Urinary bladder (tissue), 4 donors: ENCODE data around the gene AFMID. TPM values are rescaled to one million over a fixed set of nuclear protein-coding genes. Genes with fewer than 3 reads are reported as not detected.

ENCODE experiments used
- DNase-seq: peaks from one replicate; pipeline ENCODE4 v3.0.0-alpha.2; 2015; ENCODE audit errors: extremely low spot score
- H3K27ac ChIP-seq: one replicate; pipeline ENCODE4 v1.5.1; 2013; ENCODE audit warnings: low read depth, mild to moderate bottlenecking, moderate library complexity
- H3K36me3 ChIP-seq: one replicate; pipeline ENCODE4 v1.6.1; 2013; ENCODE audit warnings: mild to moderate bottlenecking, moderate library complexity; ENCODE audit not compliant: insufficient read depth
- H3K4me1 ChIP-seq: one replicate; pipeline ENCODE4 v1.6.1; 2013; ENCODE audit warnings: mild to moderate bottlenecking, moderate library complexity; ENCODE audit not compliant: insufficient read depth
- H3K4me3 ChIP-seq: one replicate; pipeline ENCODE4 v1.5.1; 2013; ENCODE audit warnings: low read depth, low read length
- WGBS: extraction: QIAGEN DNeasy Blood & Tissue Kit; methylation state at CpG from one replicate; pipeline ENCODE4 v1.1.7; 2013; 5-methylcytosine and 5-hydroxymethylcytosine counted together
- polyA plus RNA-seq: library from polyadenylated mRNA; stranded (reverse); fragments of 200-250 nt; gene quantifications from one replicate; pipeline ENCODE4 v1.2.3, GENCODE V29; 2013
- total RNA-seq: library from RNA; depleted of rRNA; stranded (reverse); fragments of >200 nt; gene quantifications from one replicate; pipeline ENCODE4 v1.2.3, GENCODE V29; 2014
- donor health status: healthy with polysubstance abuse.
- donor health status: healthy.

Gene AFMID
- total and polyA plus RNA-seq, 2 donors, result 23.5 TPM

DNA sequence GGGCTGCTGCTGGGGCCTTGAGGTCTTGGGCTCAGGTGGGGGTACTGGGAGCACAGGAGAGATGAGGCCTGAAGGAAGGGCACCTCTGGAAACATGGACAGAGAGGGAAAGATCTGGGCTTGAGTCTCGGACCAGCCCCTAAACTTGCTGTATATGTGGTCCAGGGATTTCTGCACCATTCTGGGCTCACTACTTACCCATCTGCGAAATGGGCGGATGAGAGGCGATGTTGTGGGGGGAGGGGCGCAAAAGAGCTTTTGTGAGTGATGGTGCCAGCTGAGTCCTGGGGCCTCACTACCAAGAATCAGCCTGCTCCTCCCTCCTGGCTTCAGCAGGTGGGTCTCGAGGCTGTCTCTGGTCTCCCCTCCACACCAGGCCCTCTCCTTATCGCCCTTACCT is 40.7 kb upstream of the AFMID start:
- DNase-seq, result no peak
- no peak overlapping the region for H3K4me3 ChIP-seq
- WGBS, result 98% methylated on average over 7 of the region's 7 CpGs
- H3K27ac ChIP-seq, result no peak overlapping the region
- H3K36me3 ChIP-seq, result no peaks in the 10 kb centered on the region
- no peaks in the 10 kb centered on the region for H3K4me1 ChIP-seq

DNA sequence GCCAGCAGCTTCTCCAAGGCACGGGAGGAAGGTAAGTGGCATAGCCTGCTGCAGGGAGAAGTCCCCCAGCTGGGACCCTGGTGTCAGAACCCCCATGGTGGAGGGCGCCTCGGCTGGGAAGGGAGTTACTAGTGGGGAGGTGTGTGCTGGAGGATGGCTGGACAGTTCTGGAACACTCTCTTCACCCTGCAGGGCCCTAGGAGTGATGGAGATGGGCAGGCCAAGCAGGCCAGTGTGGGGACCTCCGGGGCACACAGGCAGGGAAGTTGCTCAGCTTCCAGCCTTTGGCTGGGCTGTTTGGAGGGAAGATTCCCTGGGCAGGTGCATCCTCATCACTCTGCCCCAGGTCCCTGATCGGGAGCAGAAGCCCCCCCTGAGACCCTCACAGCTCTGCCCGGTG is 40.3 kb upstream of the AFMID start:
- H3K4me1 ChIP-seq, result no peaks in the 10 kb centered on the region
- no peak overlapping the region for H3K27ac ChIP-seq
- no peaks in the 10 kb centered on the region for H3K36me3 ChIP-seq
- 88% methylated on average over 6 of the region's 6 CpGs for WGBS
- no peak for DNase-seq
- H3K4me3 ChIP-seq, result no peak overlapping the region

DNA sequence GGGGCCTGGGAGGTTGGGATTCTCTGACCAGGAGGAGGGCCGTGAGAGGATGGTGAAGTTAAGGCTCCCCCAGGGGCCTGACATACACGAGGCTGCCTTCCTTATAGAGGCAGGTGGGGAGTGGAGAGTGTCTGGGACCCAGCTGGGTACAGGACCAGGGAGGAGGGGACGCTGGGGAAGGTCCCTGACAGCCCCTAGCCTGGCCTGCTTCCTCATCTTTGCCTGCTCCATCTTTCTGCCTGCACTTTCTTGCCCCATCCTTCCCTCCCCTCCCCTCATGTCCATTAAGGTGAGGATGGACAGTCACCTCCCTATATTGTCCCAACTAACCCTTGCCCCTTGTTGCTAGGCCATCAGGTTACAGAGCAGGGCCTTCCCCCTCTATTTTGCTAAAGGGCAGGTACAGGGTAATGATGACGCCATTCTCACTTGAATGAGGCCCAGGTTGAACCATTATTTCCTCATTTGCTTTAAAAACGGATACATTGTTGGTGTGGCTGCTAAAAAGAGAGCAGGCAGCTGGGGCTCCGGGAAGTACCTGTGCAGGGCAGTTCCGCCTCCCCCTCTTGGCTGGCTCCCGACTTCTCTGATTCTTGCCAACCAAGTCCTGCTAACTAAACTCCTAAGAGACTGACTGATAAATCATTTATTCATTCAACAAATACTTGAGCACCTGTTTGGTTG is 39.7 kb upstream of the AFMID start:
- Histone ChIP-seq H3K27ac (no peak overlapping the region), H3K4me1 (no peaks in the 10 kb centered on the region), H3K36me3 (no peaks in the 10 kb centered on the region), H3K4me3 (no peak overlapping the region)
- no peak for DNase-seq
- WGBS, result 83% methylated on average over 8 of the region's 8 CpGs

DNA sequence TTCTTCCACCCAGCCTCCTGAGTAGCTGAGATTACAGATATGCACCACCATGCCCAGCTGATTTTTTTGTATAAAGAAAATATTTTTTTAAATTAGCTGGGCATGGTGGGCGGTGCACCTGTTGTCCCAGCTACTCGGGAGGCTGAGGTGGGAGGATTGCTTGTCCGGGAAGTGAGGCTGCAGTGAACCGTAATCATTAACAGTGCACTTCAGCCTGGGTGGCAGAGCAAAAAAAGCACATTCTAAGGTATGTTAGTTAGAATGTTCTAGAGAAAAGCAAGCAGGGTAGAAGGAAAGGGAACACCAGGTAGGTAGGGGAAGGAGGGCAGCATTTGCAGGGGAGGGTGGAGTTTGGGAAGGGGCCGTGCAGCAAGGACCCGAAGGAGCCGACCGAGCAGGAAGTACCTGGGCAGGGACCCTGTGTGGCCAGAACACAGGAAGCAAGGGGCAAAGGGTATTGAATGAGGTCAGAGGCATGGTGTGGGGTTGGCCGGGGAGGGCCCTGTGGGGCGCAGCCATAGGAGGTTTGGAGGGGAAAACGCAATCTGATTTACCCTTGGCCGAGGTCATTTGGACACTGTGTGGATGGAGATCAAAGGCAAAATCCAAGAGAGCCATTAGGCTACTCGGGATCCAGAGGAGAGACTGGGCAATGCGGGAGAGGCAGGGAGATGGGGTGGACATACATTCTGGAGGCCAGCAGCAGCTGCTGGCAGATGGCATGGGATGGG is 38.7 kb upstream of the AFMID start:
- Histone ChIP-seq H3K36me3 (no peaks in the 10 kb centered on the region), H3K27ac (no peak overlapping the region), H3K4me1 (no peaks in the 10 kb centered on the region), H3K4me3 (no peak overlapping the region)
- no peak for DNase-seq
- 76% methylated on average over 14 of the region's 14 CpGs for WGBS

DNA sequence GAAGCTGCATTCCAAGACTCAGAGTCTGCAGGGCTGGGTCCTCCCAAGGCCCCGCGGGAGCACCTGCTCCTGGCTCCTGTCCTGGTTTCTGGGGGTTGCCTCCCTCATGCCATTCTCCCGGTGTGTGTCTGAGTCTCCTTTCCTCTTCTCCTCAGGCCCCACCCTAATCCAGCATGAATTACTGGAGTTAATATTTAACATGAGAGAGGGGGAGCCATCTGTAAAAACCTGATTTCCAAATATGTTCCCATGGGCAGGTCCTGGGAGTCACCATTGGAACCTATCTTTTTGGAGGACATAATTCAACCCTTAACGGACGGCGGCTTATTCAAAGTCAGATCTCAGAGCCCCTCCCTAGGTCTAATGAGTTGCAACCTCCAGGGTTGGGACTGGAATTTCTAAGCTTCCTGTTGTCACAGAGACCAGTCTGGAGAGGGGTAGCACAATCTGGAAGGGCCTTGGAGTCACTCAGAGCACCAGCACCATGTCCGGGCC is 35.6 kb upstream of the AFMID start:
- H3K4me3 ChIP-seq, result no peak overlapping the region
- DNase-seq, result no peak
- H3K27ac ChIP-seq, result no peak overlapping the region
- 66% methylated on average over 7 of the region's 7 CpGs for WGBS
- no peaks in the 10 kb centered on the region for H3K4me1 ChIP-seq
- no peaks in the 10 kb centered on the region for H3K36me3 ChIP-seq

DNA sequence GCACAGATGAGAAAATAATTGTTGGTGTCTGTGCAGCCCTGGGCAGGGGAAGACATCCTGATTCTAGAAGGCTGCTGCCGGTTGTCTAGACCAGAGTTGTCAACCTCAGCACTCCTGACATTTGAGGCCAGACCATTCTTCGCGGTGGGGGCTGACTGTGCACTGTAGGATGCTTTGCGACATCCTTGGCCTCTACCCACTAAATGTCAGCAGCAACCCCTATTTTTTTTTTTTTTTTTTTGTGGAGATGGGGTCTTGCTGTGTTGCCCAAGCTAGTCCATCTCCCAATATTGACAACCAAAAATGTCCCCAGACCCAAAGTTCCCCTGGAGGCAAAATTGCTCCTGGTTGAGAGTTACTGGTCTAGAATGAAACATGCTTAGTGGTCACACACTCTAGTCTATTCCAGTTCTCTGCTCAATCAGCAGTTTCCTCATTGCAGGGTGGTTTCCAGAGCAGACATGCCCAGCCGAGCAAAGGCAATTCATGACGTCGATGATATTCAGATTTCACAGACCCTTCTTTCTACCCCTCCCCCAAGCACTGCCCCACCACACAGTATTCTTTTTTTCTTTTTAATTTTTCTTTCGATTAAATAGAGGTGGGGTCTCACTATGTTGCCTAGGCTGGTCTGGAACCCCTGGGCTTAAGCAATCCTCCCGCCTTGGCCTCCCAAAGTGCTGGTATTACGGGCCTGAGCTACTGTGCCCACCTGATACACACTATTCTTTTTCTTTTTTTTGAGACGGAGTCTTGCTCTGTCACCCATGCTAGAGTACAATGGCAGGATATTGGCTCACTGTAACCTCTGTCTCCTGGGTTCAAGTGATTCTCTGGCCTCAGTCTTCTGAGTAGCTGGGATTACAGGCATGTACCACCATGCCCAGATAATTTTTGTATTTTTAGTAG is 32.0 kb upstream of the AFMID start:
- H3K36me3 ChIP-seq, result no peaks in the 10 kb centered on the region
- WGBS, result 84% methylated on average over 11 of the region's 11 CpGs
- no peak overlapping the region for H3K4me3 ChIP-seq
- no peak overlapping the region for H3K27ac ChIP-seq
- no peaks in the 10 kb centered on the region for H3K4me1 ChIP-seq
- DNase-seq, result no peak

DNA sequence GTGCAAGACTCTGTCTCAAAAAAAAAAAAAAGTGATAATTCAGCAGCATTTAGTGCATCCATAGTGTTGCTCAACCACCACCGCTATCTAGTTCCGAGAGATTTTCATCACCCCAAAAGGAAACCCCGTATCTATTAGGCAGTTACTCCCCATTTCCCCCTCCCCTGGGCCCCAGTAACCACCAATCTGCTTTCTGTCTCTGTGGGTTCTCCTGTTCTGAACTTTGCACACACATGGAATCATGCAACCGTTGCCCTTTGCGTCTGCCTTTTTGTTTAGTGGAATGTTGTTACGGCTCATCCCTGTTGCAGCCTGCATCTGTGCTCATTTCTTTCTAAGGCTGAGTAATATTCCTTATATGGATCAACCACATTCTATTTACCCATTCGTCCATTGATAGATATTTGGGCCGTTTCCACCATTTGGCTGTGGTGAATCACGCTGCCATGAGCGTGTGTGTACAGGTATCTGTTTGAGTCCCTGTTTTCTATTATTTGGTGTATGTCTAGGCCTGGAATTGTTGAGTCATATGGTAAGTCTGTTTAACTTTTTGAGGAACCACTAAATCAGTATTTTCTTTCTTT is 27.5 kb upstream of the AFMID start:
- H3K36me3 ChIP-seq, result no peaks in the 10 kb centered on the region
- no peak overlapping the region for H3K4me3 ChIP-seq
- DNase-seq, result no peak
- H3K27ac ChIP-seq, result no peak overlapping the region
- 78% methylated on average over 10 of the region's 10 CpGs for WGBS
- no peaks in the 10 kb centered on the region for H3K4me1 ChIP-seq

DNA sequence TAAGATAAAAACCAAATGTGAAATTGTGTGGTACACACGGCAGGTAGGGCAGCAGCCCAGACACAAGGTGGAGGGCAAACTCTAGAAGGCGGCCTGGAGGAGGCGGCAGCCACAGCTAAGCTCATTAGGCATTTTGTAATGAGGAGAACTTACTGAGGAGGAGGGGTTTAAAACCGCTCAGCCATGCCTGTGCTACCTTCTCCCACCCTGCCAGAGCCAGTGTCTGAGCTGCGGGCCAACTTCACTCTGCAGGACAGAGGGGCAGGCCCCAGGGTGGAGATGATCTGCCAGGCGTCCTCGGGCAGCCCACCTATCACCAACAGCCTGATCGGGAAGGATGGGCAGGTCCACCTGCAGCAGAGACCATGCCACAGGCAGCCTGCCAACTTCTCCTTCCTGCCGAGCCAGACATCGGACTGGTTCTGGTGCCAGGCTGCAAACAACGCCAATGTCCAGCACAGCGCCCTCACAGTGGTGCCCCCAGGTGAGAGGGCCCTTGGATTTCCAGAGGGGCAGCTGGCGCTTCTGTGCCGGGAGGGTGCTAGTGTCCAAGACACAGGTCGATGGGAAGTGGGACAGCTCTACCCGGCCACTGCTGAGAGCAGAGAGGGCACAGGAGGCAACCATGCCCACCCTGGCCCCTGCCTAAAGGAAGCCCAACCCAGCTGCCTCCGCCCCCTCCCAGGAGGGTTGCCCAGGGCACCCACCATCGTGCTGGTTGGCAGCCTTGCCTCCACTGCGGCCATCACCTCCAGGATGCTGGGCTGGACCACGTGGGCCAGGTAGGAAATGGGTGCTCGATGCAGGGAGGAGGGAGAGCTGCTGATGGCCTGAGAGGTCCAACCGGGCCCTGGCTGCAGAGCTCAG is 23.0 kb upstream of the AFMID start:
- Histone ChIP-seq H3K27ac (no peak overlapping the region), H3K4me3 (no peak overlapping the region), H3K4me1 (no peaks in the 10 kb centered on the region), H3K36me3 (no peaks in the 10 kb centered on the region)
- no peak for DNase-seq
- 78% methylated on average over 22 of the region's 22 CpGs for WGBS

DNA sequence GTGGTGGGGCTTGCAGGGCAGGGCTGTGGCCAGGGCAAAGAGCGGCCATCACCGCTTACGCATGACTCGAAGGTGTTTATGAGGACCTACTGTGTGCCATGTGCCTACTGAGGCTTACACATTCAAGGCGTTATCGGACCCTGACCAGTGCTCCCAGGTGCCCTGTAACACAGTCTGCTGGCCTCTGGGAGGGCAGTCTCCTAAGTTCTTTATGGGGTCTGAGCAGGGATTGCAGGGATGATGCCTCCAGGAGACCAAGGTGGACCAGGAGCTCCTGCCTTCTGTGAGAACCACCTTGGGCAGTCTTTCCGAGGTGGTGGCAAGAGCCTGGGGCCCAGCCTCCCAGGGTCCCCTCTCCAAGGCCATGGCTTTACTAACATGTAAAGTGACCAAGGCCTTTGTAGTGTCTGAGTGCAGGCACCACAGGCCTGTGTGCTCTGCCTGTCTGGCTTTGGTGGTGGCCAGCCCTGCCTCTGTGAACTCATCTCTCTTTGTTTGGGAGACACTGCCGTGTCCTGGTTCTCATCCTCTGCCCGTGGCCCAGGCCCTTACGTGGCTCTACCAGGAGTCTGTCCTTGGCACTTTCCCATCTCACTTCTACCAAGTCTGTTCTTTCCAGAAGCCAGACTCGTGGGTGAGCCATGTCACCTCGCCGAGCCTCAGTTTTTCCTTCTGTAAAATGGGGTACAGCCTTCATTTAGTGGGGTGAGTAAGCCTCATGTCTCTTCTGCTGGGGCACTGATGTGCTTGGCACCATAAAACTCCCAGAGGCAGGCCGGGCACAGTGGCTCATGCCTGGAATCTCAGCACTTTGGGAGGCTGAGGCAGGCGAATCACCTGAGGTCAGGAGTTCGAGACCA is 22.2 kb upstream of the AFMID start:
- WGBS, result 89% methylated on average over 16 of the region's 16 CpGs
- no peak overlapping the region for H3K4me3 ChIP-seq

DNA sequence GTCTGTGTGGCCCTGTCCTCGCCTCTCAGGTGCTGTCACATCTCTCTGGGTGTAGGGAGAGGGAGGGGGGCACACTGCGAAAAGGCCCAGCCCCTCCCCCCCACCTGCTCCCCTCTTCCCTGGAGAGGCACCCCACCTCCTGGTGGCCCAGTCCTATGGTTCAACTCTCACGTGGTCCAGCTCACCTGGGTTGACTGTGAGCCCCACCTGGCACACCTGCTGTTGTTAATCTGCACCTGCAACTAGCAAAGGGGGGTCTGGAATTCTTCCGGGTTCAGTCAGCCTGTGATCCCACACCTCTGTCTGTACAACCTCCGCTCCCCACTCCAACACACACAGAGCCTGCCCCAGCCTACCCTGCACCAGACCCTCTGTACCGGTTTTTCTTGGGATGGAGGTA is 20.7 kb upstream of the AFMID start:
- Histone ChIP-seq H3K27ac (no peak overlapping the region), H3K36me3 (no peaks in the 10 kb centered on the region), H3K4me3 (no peak overlapping the region), H3K4me1 (no peaks in the 10 kb centered on the region)
- no peak for DNase-seq
- WGBS, result 67% methylated on average over 6 of the region's 6 CpGs

More for the DNA sequence above, 22.2 kb upstream of the AFMID start:
- no peaks in the 10 kb centered on the region for H3K4me1 ChIP-seq
- no peak overlapping the region for H3K27ac ChIP-seq
- no peak for DNase-seq
- H3K36me3 ChIP-seq, result no peaks in the 10 kb centered on the region

DNA sequence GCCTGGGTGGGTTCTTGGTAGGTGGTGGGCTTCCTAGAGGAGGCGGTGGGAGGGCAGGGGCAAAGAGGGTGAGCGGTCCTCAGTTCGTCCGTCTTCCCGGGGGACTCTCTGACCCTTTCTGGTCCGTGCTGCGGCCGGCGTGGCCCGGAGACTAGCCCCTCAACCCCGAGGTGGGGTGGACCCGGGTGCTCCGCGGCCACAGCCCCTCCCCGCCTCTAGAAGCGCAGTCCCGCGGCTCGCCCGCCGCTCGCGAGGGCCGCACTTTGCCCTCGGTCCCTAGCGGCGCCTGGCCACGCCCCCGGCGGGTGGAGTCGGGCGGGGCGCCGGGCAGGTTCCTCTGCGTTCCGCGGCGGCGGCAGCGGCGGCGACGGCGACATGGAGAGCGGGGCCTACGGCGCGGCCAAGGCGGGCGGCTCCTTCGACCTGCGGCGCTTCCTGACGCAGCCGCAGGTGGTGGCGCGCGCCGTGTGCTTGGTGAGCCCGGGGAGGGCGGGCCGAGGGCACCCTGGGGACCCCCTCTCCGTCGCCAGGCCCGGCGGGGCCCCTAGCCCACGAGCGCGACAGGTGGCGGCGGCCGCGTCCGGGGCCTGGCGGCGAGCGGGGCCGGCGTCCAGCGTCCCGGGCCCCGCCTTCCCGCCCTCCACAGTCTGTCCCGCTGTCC is 18.8 kb upstream of the AFMID start, which contains the start of gene SYNGR2:
TSS of gene SYNGR2 (plus strand) at position 340 of the 661 bp plus-strand sequence. CDS start at position 376, 36 bp downstream.
- no peak for DNase-seq
- WGBS, result under 1% methylated on average over 84 of the region's 84 CpGs
- H3K4me1 ChIP-seq, result no peaks in the 10 kb centered on the region
- H3K36me3 ChIP-seq, result no peaks in the 10 kb centered on the region
- peak within 1 kb of the TSS; percentile 80 for H3K4me3 ChIP-seq
- H3K27ac ChIP-seq, result peak within 1 kb of the TSS; percentile 64
